GM21367 (cell line): ENCODE results near the gene HNRNPA0.

Experiments used
- ATAC-seq: cut with Tn5 transposase; IDR thresholded peaks from one replicate; pipeline ENCODE4 v1.9.1; 2021; ENCODE audit not compliant: unreplicated experiment

Gene HNRNPA0

GRCh38 chr5:137754961-137755762 lies 999 bp upstream of the HNRNPA0 start:
- peak; percentile 7 for ATAC-seq

GRCh38 chr5:137753691-137754187 lies 424 bp downstream of the HNRNPA0 start:
- ATAC-seq, result peak; percentile 5

- ATAC-seq, result no peak
Measured at GRCh38 chr5:137752905-137753690, 1.1 kb downstream of the HNRNPA0 start.

GRCh38 chr5:137751869-137752491 lies 2.2 kb downstream of the HNRNPA0 start:
- ATAC-seq, result no peak

- no peak for ATAC-seq
Measured at GRCh38 chr5:137750436-137750835, 3.7 kb downstream of the HNRNPA0 start.

- ATAC-seq, result no peak
Measured at GRCh38 chr5:137747848-137748247, 6.3 kb downstream of the HNRNPA0 start.

- peak; percentile 55 for ATAC-seq
Measured at GRCh38 chr5:137743031-137743640, 11.0 kb downstream of the HNRNPA0 start.

- no peak for ATAC-seq
Measured at GRCh38 chr5:137741718-137742117, 12.4 kb downstream of the HNRNPA0 start.

- ATAC-seq, result no peak
Measured at GRCh38 chr5:137739737-137740136, 14.4 kb downstream of the HNRNPA0 start.

GRCh38 chr5:137738947-137739346 lies 15.2 kb downstream of the HNRNPA0 start:
- no peak for ATAC-seq

- no peak for ATAC-seq
Measured at GRCh38 chr5:137737349-137738131, 16.6 kb downstream of the HNRNPA0 start.

GRCh38 chr5:137736496-137736895 lies 17.7 kb downstream of the HNRNPA0 start:
- no peak for ATAC-seq

GRCh38 chr5:137735555-137736284 lies 18.4 kb downstream of the HNRNPA0 start, which contains the start of gene KLHL3:
KLHL3 (minus strand) TSS chr5:137736089; CDS start chr5:137735646, 443 bp downstream.
- peak; percentile 42 for ATAC-seq

- peak; percentile 16 for ATAC-seq
Measured at GRCh38 chr5:137734962-137735554, 19.1 kb downstream of the HNRNPA0 start.

GRCh38 chr5:137734331-137734730 lies 19.8 kb downstream of the HNRNPA0 start:
- ATAC-seq, result no peak

GRCh38 chr5:137733922-137734321 lies 20.2 kb downstream of the HNRNPA0 start:
- ATAC-seq, result no peak

GRCh38 chr5:137733006-137733405 lies 21.2 kb downstream of the HNRNPA0 start:
- ATAC-seq, result no peak

GRCh38 chr5:137731176-137731575 lies 23.0 kb downstream of the HNRNPA0 start:
- ATAC-seq, result no peak

GRCh38 chr5:137730336-137730735 lies 23.8 kb downstream of the HNRNPA0 start:
- no peak for ATAC-seq
